GM23338 (cell line): ENCODE results near the gene MUC13. TPM values are rescaled to one million over a fixed set of nuclear protein-coding genes. Genes with fewer than 3 reads are reported as not detected.

Experiments
- ATAC-seq: fragments of 200-7000 bp; cut with Tn5 transposase; 3 replicates; pipeline ENCODE4 v1.9.1; 2020
- DNase-seq: peaks from one replicate; pipeline ENCODE4 v3.0.0-alpha.2; 2015; ENCODE audit warnings: low spot score
- H2AFZ ChIP-seq: fragments of 200-600 bp; sonication (generic); 2 replicates; pipeline ENCODE4 v1.8.0; 2016; ENCODE audit warnings: antibody characterized with exemption, mild to moderate bottlenecking, moderate library complexity
- H3F3A ChIP-seq: fragments of 200-600 bp; sonication (generic); replicated peaks from 2 replicates; pipeline ENCODE4 v1.8.0; 2017; ENCODE audit warnings: antibody characterized with exemption, mixed run types, low read depth
- H3K27ac ChIP-seq: fragments of 200-600 bp; sonication (generic); 2 replicates; pipeline ENCODE4 v1.6.1; 2016; ENCODE audit warnings: low read depth
- H3K27me3 ChIP-seq: fragments of 200-600 bp; sonication (generic); 2 replicates; pipeline ENCODE4 v1.8.0; 2016; ENCODE audit warnings: mild to moderate bottlenecking, mixed run types, moderate library complexity; ENCODE audit not compliant: insufficient read depth
- H3K36me3 ChIP-seq: fragments of 200-600 bp; sonication (generic); 2 replicates; pipeline ENCODE4 v1.8.0; 2016; ENCODE audit warnings: mild to moderate bottlenecking; ENCODE audit not compliant: insufficient read depth
- H3K4me1 ChIP-seq: fragments of 200-600 bp; sonication (generic); 2 replicates; pipeline ENCODE4 v1.8.0; 2016; ENCODE audit warnings: mild to moderate bottlenecking, moderate library complexity; ENCODE audit not compliant: insufficient read depth
- H3K4me2 ChIP-seq: fragments of 200-600 bp; sonication (generic); 2 replicates; pipeline ENCODE4 v1.7.1; 2017; ENCODE audit warnings: mixed run types
- H3K4me3 ChIP-seq: fragments of 200-600 bp; sonication (generic); 2 replicates; pipeline ENCODE4 v1.6.1; 2016; ENCODE audit warnings: mixed run types
- H3K79me2 ChIP-seq: fragments of 200-600 bp; sonication (generic); replicated peaks from 2 replicates; pipeline ENCODE4 v1.8.0; 2017; ENCODE audit warnings: mild to moderate bottlenecking; ENCODE audit not compliant: insufficient read depth
- H3K9me2 ChIP-seq: fragments of 200-600 bp; sonication (generic); 2 replicates; pipeline ENCODE4 v1.8.0; 2017; ENCODE audit not compliant: insufficient read depth
- H4K20me1 ChIP-seq: fragments of 200-600 bp; sonication (generic); replicated peaks from 2 replicates; pipeline ENCODE4 v1.8.0; 2017; ENCODE audit warnings: mild to moderate bottlenecking; ENCODE audit not compliant: insufficient read depth
- H3K27ac Mint-ChIP-seq: 2 replicates; pipeline ENCODE4 v1.8.0; 2020; ENCODE audit warnings: inconsistent platforms, mild to moderate bottlenecking, moderate library complexity, mixed read lengths
- H3K27me3 Mint-ChIP-seq: 3 replicates; pipeline ENCODE4 v1.8.0; 2022; ENCODE audit warnings: low read depth, mild to moderate bottlenecking, moderate library complexity, mixed read lengths, inconsistent platforms; ENCODE audit not compliant: insufficient read depth, poor library complexity
- H3K36me3 Mint-ChIP-seq: 3 replicates; pipeline ENCODE4 v1.8.0; 2021; ENCODE audit warnings: low read depth, mild to moderate bottlenecking, inconsistent platforms, moderate library complexity, mixed read lengths
- H3K4me1 Mint-ChIP-seq: 3 replicates; pipeline ENCODE4 v1.8.0; 2020; ENCODE audit warnings: mild to moderate bottlenecking, inconsistent platforms, mixed read lengths
- H3K4me3 Mint-ChIP-seq: 3 replicates; pipeline ENCODE4 v1.8.0; 2021; ENCODE audit warnings: moderate library complexity, mild to moderate bottlenecking, inconsistent platforms, mixed read lengths
- H3K9me3 Mint-ChIP-seq: 3 replicates; pipeline ENCODE4 v1.8.0; 2020; ENCODE audit warnings: moderate library complexity, mild to moderate bottlenecking, inconsistent platforms, mixed read lengths
- CREB1 ChIP-seq: fragments of 250-450 bp; sonication (Bioruptor Pico); IDR thresholded peaks from 2 replicates; pipeline ENCODE4 v1.5.0; 2020; ENCODE audit warnings: low read depth, mild to moderate bottlenecking, moderate library complexity
- CTCF ChIP-seq, 2 experiments: fragments of 200-600 bp in 1 of 2; sonication (generic) in 1 of 2; conservative IDR thresholded peaks; 2 replicates each; pipeline versions ENCODE4 v1.5.1 to v1.6.1; 2016 to 2017; ENCODE audit warnings: antibody characterized with exemption in 2 of 2, low read depth in 2 of 2, mild to moderate bottlenecking in 2 of 2, moderate library complexity in 1 of 2
- ETS1 ChIP-seq: IDR thresholded peaks from 2 replicates; pipeline ENCODE4 v1.6.1; 2016; ENCODE audit warnings: antibody characterized with exemption
- EZH2 ChIP-seq: fragments of 200-600 bp; sonication (generic); IDR thresholded peaks from one replicate; pipeline ENCODE4 v1.8.0; 2017; ENCODE audit warnings: antibody characterized with exemption, mild to moderate bottlenecking, low read depth; ENCODE audit not compliant: unreplicated experiment
- EZH2phosphoT487 ChIP-seq: fragments of 200-600 bp; sonication (generic); IDR thresholded peaks from one replicate; pipeline ENCODE4 v1.8.1; 2018; ENCODE audit warnings: antibody characterized with exemption; ENCODE audit not compliant: unreplicated experiment
- JUNB ChIP-seq: IDR thresholded peaks from one replicate; pipeline ENCODE4 v1.6.1; 2016; ENCODE audit warnings: antibody characterized with exemption; ENCODE audit not compliant: unreplicated experiment
- NANOG ChIP-seq: IDR thresholded peaks from 2 replicates; pipeline ENCODE4 v1.6.1; 2016; ENCODE audit warnings: antibody characterized with exemption, borderline replicate concordance
- POLR2AphosphoS5 ChIP-seq: IDR thresholded peaks from 2 replicates; pipeline ENCODE4 v1.6.1; 2016; ENCODE audit warnings: antibody characterized with exemption, low read depth
- REST ChIP-seq: IDR thresholded peaks from one replicate; pipeline ENCODE4 v1.6.1; 2018; ENCODE audit warnings: antibody characterized with exemption; ENCODE audit not compliant: unreplicated experiment
- STAT1 ChIP-seq: IDR thresholded peaks from one replicate; pipeline ENCODE4 v1.6.1; 2016; ENCODE audit warnings: antibody characterized with exemption; ENCODE audit not compliant: unreplicated experiment
- ZNF114 ChIP-seq: fragments of 250-450 bp; sonication (Bioruptor Pico); IDR thresholded peaks from 2 replicates; pipeline ENCODE4 v1.5.0; 2020; ENCODE audit warnings: mild to moderate bottlenecking, moderate library complexity
- ZNF331 ChIP-seq: fragments of 250-450 bp; sonication (Bioruptor Pico); IDR thresholded peaks from 2 replicates; pipeline ENCODE4 v1.5.0; 2020; ENCODE audit warnings: low read depth, mild to moderate bottlenecking, moderate library complexity
- ZNF462 ChIP-seq: fragments of 250-450 bp; sonication (Bioruptor Pico); IDR thresholded peaks from 2 replicates; pipeline ENCODE4 v1.5.0; 2020; ENCODE audit warnings: mild to moderate bottlenecking, moderate library complexity
- polyA plus RNA-seq: library from polyadenylated mRNA; unstranded; fragments of >200 nt; fragmentation: Nextera tagmentation; extraction: Ambion mirVana; gene quantifications from 2 replicates; pipeline ENCODE4 v1.2.1, GENCODE V29; 2016
- total RNA-seq: library from RNA; depleted of rRNA; stranded (reverse); fragments of >200 nt; shearing (Covaris generic); gene quantifications from 2 replicates; pipeline ENCODE4 v1.2.3, GENCODE V29; 2014

MUC13 gene
- total and polyA plus RNA-seq, 2 experiments from 2014 or later = not detected

GRCh38 chr3:124972457-124972856 is 37.9 kb upstream of the MUC13 start:
- no peak for DNase-seq
- no peak overlapping the region for H3K4me2 ChIP-seq
- no peaks in the 10 kb centered on the region; the same call in 2 of the 3 replicates for H3K9me3 Mint-ChIP-seq
- no peaks in the 10 kb centered on the region for H3K4me1 Mint-ChIP-seq
- peaks cover 11% of the 10 kb centered on the region; the same call in 2 of the 3 replicates for H3K36me3 Mint-ChIP-seq
- no peak overlapping the region for H3K4me3 ChIP-seq
- no peaks in the 10 kb centered on the region for H3K4me1 ChIP-seq
- H3K9me2 ChIP-seq = no peaks in the 10 kb centered on the region
- TF ChIP-seq ETS1 (no peak), CREB1 (CRISPR knock-in tag) (no peak), REST (no peak), CTCF (conservative IDR thresholded peaks at IDR 0.05; ENCODE audit: low read depth in 2 of 2) (no peak), NANOG (no peak), STAT1 (no peak), JUNB (no peak), ZNF114 (CRISPR knock-in tag) (no peak), ZNF462 (no peak), POLR2AphosphoS5 (no peak), ZNF331 (CRISPR knock-in tag) (no peak), EZH2 (no peak), EZH2phosphoT487 (no peak)
- no peak for ATAC-seq
- H3K4me3 Mint-ChIP-seq = no peak overlapping the region
- H3K27ac Mint-ChIP-seq = no peak overlapping the region
- H3F3A ChIP-seq = no peaks in the 10 kb centered on the region
- H4K20me1 ChIP-seq = no peaks in the 10 kb centered on the region
- H2AFZ ChIP-seq = no peak overlapping the region
- H3K36me3 ChIP-seq = no peaks in the 10 kb centered on the region
- H3K27me3 Mint-ChIP-seq = peaks cover 1% of the 10 kb centered on the region
- no peaks in the 10 kb centered on the region for H3K27me3 ChIP-seq
- no peaks in the 10 kb centered on the region for H3K79me2 ChIP-seq
- H3K27ac ChIP-seq = no peak overlapping the region
